Measurements from ENCODE around the gene REXO4.

DNA sequence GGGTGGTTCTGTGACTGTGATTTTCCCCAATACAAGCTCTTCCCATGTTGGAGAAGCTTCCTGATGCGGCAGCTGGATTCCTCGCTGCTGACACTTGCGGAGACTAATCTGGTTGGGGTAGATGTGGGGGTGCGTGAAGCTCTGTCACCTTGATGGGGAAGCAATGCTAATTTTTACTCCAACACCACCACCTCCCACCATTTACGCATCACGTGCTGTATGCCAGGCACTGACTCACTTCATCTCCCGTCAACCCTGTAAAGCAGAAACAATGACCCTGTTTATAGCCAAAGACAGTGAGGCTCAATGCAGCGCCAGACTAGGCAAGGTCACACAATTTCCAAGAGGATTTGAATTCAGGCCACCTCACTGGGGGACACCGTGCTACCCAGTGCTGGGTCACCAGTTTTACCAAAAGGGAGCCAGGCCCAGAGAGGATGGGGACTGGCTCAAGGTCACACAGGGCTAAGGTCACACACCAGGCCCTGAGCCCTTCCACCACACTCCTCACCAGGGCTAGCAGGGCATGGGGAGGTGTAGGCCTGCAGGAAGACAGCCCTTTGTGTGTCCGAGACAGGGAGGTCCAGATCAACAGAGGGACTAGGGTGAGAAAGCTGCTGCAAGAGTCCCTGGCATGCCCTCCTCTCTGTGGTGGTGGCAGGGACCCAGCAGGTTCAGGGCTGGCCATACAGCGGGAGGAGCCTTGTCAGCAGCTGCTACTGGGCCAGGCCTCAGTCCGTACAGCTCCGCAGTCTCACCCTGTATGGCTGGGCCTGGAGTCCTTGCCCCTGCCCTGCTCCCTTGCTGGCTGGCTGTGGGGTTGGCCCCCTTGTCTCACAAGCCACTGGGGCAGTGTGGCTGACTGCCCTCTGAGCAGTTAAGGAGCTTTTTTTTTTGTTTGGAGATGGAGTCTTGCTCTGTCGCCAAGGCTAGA is 38.4 kb downstream of the REXO4 start:
- TF ChIP-seq EZH2 (IDR thresholded peaks at IDR 0.05; ENCODE audit: low read length, missing control alignments) (no peak), CTCF (conservative IDR thresholded peaks at IDR 0.05 in 1 of 2, IDR thresholded peaks at IDR 0.05 in 1 of 2; ENCODE audit: low read depth in 1 of 2, low read length in 2 of 2) (no peak)
